Thyroid gland (tissue), 4 donors: ENCODE results near the gene PRDM11.

ENCODE experiments used
- CTCF ChIP-seq, 6 experiments: fragments of 200-600 bp in 3 of 6; fragments of 450-650 bp in 3 of 6; sonication (generic) in 3 of 6; IDR thresholded peaks; one replicate each; pipeline ENCODE4 v1.5.1; 2016 to 2019; ENCODE audit warnings: antibody characterized with exemption in 6 of 6, mild to moderate bottlenecking in 2 of 6, inconsistent platforms in 1 of 6, moderate library complexity in 1 of 6
- POLR2A ChIP-seq, 2 donors: fragments of 450-650 bp; IDR thresholded peaks; one replicate each; pipeline ENCODE4 v1.6.1; 2017; ENCODE audit warnings: antibody characterized with exemption in 2 of 2, mild to moderate bottlenecking in 2 of 2, moderate library complexity in 1 of 2

- TF ChIP-seq POLR2A (IDR thresholded peaks at IDR 0.05) (no peak), CTCF (IDR thresholded peaks at IDR 0.05) (no peak)
These were observed 7.8 kb downstream of the PRDM11 start for GRCh38 chr11:45154276-45154675.
